Endodermal cell (in vitro differentiated cells): Measurements from ENCODE around the gene SMIM43. TPM values are rescaled to one million over a fixed set of nuclear protein-coding genes. Genes with fewer than 3 reads are reported as not detected.

Source experiments
- DNase-seq: peaks from one replicate; pipeline ENCODE4 v3.0.0-alpha.2; 2017
- H3K27ac ChIP-seq: 2 replicates; pipeline ENCODE4 v1.5.1; 2013; ENCODE audit warnings: mild to moderate bottlenecking, low read depth, low read length, moderate library complexity
- H3K27me3 ChIP-seq: 2 replicates; pipeline ENCODE4 v1.6.1; 2013; ENCODE audit warnings: mild to moderate bottlenecking, low read length, moderate library complexity; ENCODE audit not compliant: insufficient read depth, control insufficient read depth, poor library complexity, severe bottlenecking
- H3K36me3 ChIP-seq: 2 replicates; pipeline ENCODE4 v1.7.0; 2013; ENCODE audit warnings: mild to moderate bottlenecking, low read length, moderate library complexity; ENCODE audit not compliant: control insufficient read depth, insufficient read depth
- H3K4me1 ChIP-seq: one replicate; pipeline ENCODE4 v1.7.0; 2013; ENCODE audit warnings: low read length; ENCODE audit not compliant: control insufficient read depth, insufficient read depth
- H3K4me3 ChIP-seq: 2 replicates; pipeline ENCODE4 v1.5.1; 2013; ENCODE audit warnings: mild to moderate bottlenecking, low read length, moderate library complexity
- H3K9ac ChIP-seq: 2 replicates; pipeline ENCODE4 v1.6.1; 2013; ENCODE audit warnings: mild to moderate bottlenecking, low read length, moderate library complexity; ENCODE audit not compliant: poor library complexity, severe bottlenecking; ENCODE audit errors: extremely low read depth
- H3K9me3 ChIP-seq: 2 replicates; pipeline ENCODE4 v1.6.1; 2013; ENCODE audit warnings: mild to moderate bottlenecking, low read length, moderate library complexity; ENCODE audit not compliant: control insufficient read depth
- H3K27ac Mint-ChIP-seq: 2 replicates; pipeline ENCODE4 v1.8.0; 2020; ENCODE audit warnings: mixed read lengths
- H3K27me3 Mint-ChIP-seq: 2 replicates; pipeline ENCODE4 v1.8.0; 2021; ENCODE audit warnings: mild to moderate bottlenecking, mixed read lengths; ENCODE audit not compliant: insufficient read depth
- H3K36me3 Mint-ChIP-seq: 2 replicates; pipeline ENCODE4 v1.8.0; 2020; ENCODE audit warnings: low read depth, mixed read lengths
- H3K4me1 Mint-ChIP-seq: 2 replicates; pipeline ENCODE4 v1.8.0; 2020; ENCODE audit warnings: mixed read lengths
- H3K4me3 Mint-ChIP-seq: 2 replicates; pipeline ENCODE4 v1.8.0; 2020; ENCODE audit warnings: mild to moderate bottlenecking, moderate library complexity, mixed read lengths
- H3K9me3 Mint-ChIP-seq: 2 replicates; pipeline ENCODE4 v1.8.0; 2020; ENCODE audit warnings: mild to moderate bottlenecking, mixed read lengths
- WGBS, 2 experiments: methylation state at CpG; one replicate each; pipeline versions ENCODE4 v1.1.5 to v1.1.7; 2013; ENCODE audit warnings: missing lambda C conversion rate in 2 of 2, mixed read lengths in 1 of 2; ENCODE audit not compliant: insufficient coverage in 1 of 2, insufficient read length in 1 of 2; 5-methylcytosine and 5-hydroxymethylcytosine counted together
- total RNA-seq, 2 donors: library from RNA; stranded (reverse); fragmentation: NEBNext Ultra II Directional in 1 of 2; extraction: Animal tissue kit (Norgen Biotek cat#: 25700) in 1 of 2; gene quantifications; 2 replicates in 1 of 2; 3 replicates in 1 of 2; pipeline ENCODE4 v1.2.1, GENCODE V29; 2021
- TF ChIP-seq, protein P1 (sequence below): fragments of 200-600 bp; sonication (generic); conservative IDR thresholded peaks from 2 replicates; pipeline ENCODE4 v1.5.0; 2021; ENCODE audit warnings: antibody characterized with exemption, mild to moderate bottlenecking

SMIM43 gene
- total RNA-seq, 2 donors from 2014 or later, result not detected

DNA sequence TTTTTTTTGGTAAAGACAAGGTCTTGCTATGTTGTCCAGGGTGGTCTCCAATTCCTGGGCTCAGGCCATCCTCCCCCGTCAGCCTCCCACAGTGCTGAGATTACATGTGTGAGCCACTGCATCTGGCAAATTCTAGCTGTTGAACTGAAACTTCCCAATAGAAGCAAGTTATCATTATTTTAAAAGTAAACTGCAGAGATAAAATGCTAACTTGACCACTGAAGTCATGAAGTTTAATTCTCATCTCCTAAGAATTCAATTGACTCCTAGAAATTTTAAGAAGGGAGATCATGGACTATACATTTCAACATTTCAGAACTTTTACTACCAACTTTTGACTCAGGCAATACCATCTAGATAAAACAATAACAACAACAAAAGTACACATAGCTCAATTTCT is 24.5 kb upstream of the SMIM43 start:
- H3K36me3 Mint-ChIP-seq, result no peaks in the 10 kb centered on the region
- no peak overlapping the region for H3K4me3 ChIP-seq
- H3K9me3 Mint-ChIP-seq, result no peaks in the 10 kb centered on the region
- DNase-seq, result no peak
- H3K27ac Mint-ChIP-seq, result no peak overlapping the region
- peaks cover 5% of the 10 kb centered on the region for H3K27me3 Mint-ChIP-seq
- WGBS, 2 experiments, result 93 to 100% methylated on average over 1 of the region's 1 CpG
- no peaks in the 10 kb centered on the region for H3K9me3 ChIP-seq
- no peaks in the 10 kb centered on the region for H3K27me3 ChIP-seq
- H3K4me1 ChIP-seq, result no peaks in the 10 kb centered on the region
- no peak overlapping the region for H3K9ac ChIP-seq
- peaks cover 3% of the 10 kb centered on the region for H3K4me1 Mint-ChIP-seq
- H3K27ac ChIP-seq, result no peak overlapping the region
- no peak overlapping the region for H3K4me3 Mint-ChIP-seq
- TF ChIP-seq, protein P1, sequence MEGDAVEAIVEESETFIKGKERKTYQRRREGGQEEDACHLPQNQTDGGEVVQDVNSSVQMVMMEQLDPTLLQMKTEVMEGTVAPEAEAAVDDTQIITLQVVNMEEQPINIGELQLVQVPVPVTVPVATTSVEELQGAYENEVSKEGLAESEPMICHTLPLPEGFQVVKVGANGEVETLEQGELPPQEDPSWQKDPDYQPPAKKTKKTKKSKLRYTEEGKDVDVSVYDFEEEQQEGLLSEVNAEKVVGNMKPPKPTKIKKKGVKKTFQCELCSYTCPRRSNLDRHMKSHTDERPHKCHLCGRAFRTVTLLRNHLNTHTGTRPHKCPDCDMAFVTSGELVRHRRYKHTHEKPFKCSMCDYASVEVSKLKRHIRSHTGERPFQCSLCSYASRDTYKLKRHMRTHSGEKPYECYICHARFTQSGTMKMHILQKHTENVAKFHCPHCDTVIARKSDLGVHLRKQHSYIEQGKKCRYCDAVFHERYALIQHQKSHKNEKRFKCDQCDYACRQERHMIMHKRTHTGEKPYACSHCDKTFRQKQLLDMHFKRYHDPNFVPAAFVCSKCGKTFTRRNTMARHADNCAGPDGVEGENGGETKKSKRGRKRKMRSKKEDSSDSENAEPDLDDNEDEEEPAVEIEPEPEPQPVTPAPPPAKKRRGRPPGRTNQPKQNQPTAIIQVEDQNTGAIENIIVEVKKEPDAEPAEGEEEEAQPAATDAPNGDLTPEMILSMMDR, result no peak
- no peaks in the 10 kb centered on the region for H3K36me3 ChIP-seq

DNA sequence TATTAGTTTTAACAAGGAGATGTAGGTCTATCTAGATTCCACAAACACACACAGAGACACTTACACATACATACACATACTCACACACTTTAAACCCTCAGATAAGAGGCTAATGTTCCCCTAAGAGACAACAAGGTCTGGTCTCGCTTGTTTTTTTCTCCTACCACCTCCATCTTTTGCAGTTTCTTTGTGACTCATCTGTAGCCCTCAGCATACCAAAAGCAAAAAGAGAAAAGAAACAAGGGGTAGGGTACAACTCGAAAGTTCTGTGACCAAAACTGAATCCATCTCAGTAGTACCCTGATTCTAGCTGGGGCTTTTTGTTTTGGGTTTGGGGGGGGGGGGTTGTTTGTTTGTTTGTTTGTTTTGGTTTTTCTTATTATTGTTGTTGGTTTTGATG is 23.9 kb upstream of the SMIM43 start:
- no peak for DNase-seq
- Histone ChIP-seq H3K27ac (no peak overlapping the region), H3K36me3 (no peaks in the 10 kb centered on the region), H3K9me3 (no peaks in the 10 kb centered on the region), H3K4me1 (no peaks in the 10 kb centered on the region), H3K9ac (no peak overlapping the region), H3K4me3 (no peak overlapping the region), H3K27me3 (no peaks in the 10 kb centered on the region)
- Mint-ChIP-seq H3K9me3 (no peaks in the 10 kb centered on the region), H3K27me3 (peaks cover 5% of the 10 kb centered on the region), H3K4me1 (peaks cover 3% of the 10 kb centered on the region), H3K27ac (no peak overlapping the region), H3K36me3 (no peaks in the 10 kb centered on the region), H3K4me3 (no peak overlapping the region)
- 83 to 90% methylated on average over 1 to 2 of the region's 2 CpGs for WGBS, 2 experiments
- TF ChIP-seq, protein P1, result no peak

DNA sequence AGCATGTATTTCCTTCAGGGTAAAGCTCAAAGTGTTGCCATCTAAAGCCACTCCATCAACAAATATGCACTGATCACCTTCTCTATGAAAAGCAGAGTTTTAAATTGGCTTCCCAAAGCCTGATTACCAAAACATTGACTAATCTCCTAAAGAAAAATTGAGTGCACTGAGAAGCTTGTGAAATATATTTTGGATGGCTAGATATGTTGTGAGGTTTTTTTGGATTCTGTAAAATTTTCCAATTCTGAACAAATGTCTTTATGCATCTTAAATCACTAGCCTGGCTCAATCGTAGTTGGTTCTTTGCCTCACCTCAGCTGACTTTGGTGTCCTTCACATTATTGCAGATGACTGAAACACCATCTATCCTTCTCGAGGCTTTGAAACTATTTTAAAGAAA is 21.3 kb upstream of the SMIM43 start:
- H3K9me3 Mint-ChIP-seq, result no peaks in the 10 kb centered on the region
- Histone ChIP-seq H3K9me3 (no peaks in the 10 kb centered on the region), H3K27ac (no peak overlapping the region), H3K4me1 (no peaks in the 10 kb centered on the region), H3K36me3 (no peaks in the 10 kb centered on the region), H3K4me3 (no peak overlapping the region), H3K9ac (no peak overlapping the region), H3K27me3 (no peaks in the 10 kb centered on the region)
- no peak overlapping the region for H3K4me3 Mint-ChIP-seq
- WGBS, 2 experiments, result 83% methylated on average over 2 of the region's 2 CpGs; no CpG with 5 or more reads in 1 of the 2 experiments
- H3K27me3 Mint-ChIP-seq, result peaks cover 7% of the 10 kb centered on the region
- H3K27ac Mint-ChIP-seq, result no peak overlapping the region
- no peak for DNase-seq
- TF ChIP-seq, protein P1, result no peak
- peaks cover 3% of the 10 kb centered on the region for H3K4me1 Mint-ChIP-seq
- H3K36me3 Mint-ChIP-seq, result no peaks in the 10 kb centered on the region
